Measurements from ENCODE around the gene POGK. TPM values are rescaled to one million over a fixed set of nuclear protein-coding genes. Genes with fewer than 3 reads are reported as not detected.
"Not testable (repeated sequence)": the region's sequence is repeated elsewhere in the genome, so short reads cannot be mapped to it uniquely, and the experiment has no call there.

Gene POGK
- total RNA-seq, 1 donor from 2014 or later: 35.2 TPM

DNA sequence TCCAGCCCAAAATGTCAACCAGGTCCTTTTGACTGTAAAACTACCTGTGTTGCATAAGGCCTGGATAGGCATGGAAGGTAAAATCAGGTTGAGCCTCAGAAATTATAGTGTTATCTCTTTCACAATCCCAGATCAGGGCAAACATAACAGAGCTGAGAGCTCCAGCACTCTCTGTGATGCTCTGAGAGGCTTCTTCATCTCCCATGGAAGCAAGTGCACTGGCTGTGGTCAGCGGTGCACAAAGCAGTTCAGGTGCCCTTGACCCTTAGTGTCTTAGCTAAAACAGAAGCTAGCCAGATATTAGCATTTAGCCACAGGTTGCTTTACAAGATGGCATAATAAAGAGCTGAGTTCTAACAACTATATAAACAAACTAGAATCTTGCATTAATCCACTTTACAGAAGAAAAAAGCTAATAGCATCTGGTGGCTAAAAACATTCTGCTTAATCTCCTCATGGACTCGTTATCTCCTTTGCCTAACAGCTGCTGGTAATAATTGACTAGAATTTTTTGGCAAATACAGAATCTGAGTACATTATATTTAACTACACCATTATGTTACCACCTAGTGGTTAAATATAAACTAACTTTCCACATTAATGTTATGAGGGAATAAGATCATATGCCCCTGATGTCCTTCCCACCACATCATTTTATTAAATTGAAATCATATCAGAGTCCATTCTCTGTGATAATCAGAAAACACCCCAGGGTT lies 25.6 kb upstream of the POGK start:
- TF ChIP-seq, protein P1, sequence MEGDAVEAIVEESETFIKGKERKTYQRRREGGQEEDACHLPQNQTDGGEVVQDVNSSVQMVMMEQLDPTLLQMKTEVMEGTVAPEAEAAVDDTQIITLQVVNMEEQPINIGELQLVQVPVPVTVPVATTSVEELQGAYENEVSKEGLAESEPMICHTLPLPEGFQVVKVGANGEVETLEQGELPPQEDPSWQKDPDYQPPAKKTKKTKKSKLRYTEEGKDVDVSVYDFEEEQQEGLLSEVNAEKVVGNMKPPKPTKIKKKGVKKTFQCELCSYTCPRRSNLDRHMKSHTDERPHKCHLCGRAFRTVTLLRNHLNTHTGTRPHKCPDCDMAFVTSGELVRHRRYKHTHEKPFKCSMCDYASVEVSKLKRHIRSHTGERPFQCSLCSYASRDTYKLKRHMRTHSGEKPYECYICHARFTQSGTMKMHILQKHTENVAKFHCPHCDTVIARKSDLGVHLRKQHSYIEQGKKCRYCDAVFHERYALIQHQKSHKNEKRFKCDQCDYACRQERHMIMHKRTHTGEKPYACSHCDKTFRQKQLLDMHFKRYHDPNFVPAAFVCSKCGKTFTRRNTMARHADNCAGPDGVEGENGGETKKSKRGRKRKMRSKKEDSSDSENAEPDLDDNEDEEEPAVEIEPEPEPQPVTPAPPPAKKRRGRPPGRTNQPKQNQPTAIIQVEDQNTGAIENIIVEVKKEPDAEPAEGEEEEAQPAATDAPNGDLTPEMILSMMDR (IDR thresholded peaks at IDR 0.05): peak; percentile 40
- no peaks in the 10 kb centered on the region for H3K9me3 Mint-ChIP-seq (ENCODE audit: low read depth)
- no peak overlapping the region for H3K4me3 Mint-ChIP-seq (ENCODE audit: unreplicated experiment)
- H3K27me3 Mint-ChIP-seq (ENCODE audit: low read depth): peaks cover 14% of the 10 kb centered on the region
- DNase-seq (ENCODE audit: low spot score): no peak
- H3K4me1 Mint-ChIP-seq (ENCODE audit: low read depth): peaks cover 8% of the 10 kb centered on the region
- no peak overlapping the region for H3K27ac Mint-ChIP-seq (ENCODE audit: unreplicated experiment)
- no peaks in the 10 kb centered on the region for H3K36me3 Mint-ChIP-seq (ENCODE audit: low read depth)

DNA sequence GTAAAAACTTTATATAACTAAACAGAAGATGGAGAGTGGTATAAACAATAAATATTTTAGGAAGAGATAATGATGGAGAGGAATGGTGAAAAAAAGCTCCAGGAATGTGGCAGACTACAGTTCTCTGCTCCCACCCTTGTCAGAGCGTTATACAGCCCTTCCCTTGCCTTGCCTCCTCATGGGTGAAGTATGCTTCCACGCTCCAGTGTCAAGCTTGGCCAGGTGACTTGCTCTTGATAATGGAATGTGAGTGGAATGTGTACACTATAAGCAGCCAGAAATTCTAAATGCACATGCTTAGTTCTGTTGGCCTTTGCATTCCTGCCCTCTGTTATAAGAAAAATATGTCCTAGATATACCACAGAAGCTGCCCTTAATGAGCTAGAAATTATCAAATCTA lies 24.7 kb upstream of the POGK start:
- H3K4me3 Mint-ChIP-seq (ENCODE audit: unreplicated experiment): no peak overlapping the region
- no peaks in the 10 kb centered on the region for H3K36me3 Mint-ChIP-seq (ENCODE audit: low read depth)

DNA sequence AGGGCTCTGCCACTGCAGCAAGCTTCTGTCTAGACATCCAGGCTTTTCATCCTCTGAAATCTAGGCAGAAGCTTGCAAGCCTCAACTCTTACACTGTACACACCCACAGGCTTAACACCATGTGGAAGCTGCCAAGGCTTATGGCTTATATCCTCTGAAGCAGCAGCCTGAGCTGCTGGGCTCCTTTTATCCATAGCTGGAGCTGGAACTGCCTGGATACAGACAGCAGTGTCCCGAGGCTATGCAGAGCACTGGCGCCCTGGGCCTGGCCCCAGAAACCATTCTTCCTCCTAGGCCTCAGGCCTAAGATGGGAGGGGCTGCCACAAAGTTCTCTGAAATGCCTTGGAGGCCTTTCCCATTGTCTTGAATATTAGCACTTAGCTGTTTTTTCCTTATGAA lies 19.3 kb upstream of the POGK start:
- no peak overlapping the region for H3K4me3 Mint-ChIP-seq (ENCODE audit: unreplicated experiment)
- no peak overlapping the region for H3K27ac Mint-ChIP-seq (ENCODE audit: unreplicated experiment)
- H3K4me1 Mint-ChIP-seq (ENCODE audit: low read depth): peaks cover 1% of the 10 kb centered on the region
- peaks cover 14% of the 10 kb centered on the region for H3K9me3 Mint-ChIP-seq (ENCODE audit: low read depth)
- TF ChIP-seq, protein P1 (IDR thresholded peaks at IDR 0.05): no peak
- no peak for DNase-seq (ENCODE audit: low spot score)
- peaks cover 4% of the 10 kb centered on the region for H3K27me3 Mint-ChIP-seq (ENCODE audit: low read depth)
- H3K36me3 Mint-ChIP-seq (ENCODE audit: low read depth): no peaks in the 10 kb centered on the region

More for the DNA sequence above, 24.7 kb upstream of the POGK start:
- DNase-seq (ENCODE audit: low spot score): no peak
- H3K27me3 Mint-ChIP-seq (ENCODE audit: low read depth): peaks cover 14% of the 10 kb centered on the region
- H3K4me1 Mint-ChIP-seq (ENCODE audit: low read depth): peaks cover 8% of the 10 kb centered on the region
- H3K9me3 Mint-ChIP-seq (ENCODE audit: low read depth): no peaks in the 10 kb centered on the region
- H3K27ac Mint-ChIP-seq (ENCODE audit: unreplicated experiment): no peak overlapping the region
- TF ChIP-seq, protein P1 (IDR thresholded peaks at IDR 0.05): no peak

DNA sequence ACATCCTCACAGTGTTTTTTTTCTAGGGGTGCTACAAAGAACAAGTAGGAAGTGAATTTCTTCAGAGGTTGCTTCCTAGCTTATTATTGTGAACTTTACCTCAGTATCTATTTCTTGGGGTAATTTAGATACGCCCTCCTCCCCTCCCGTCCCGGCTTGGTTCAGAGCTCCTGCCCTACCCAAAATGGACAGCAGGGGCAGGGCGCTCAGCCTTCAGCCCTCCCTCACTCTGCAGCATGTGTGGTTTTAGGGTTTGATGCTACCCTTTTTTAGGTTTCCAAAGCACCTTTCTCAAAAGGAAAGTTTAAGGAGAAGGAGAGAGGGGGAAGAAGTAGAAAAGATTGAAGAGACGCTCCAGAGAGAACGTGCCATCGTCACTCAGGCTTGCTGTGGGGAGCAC lies 16.9 kb upstream of the POGK start:
- H3K9me3 Mint-ChIP-seq (ENCODE audit: low read depth): peaks cover 14% of the 10 kb centered on the region
- no peak overlapping the region for H3K27ac Mint-ChIP-seq (ENCODE audit: unreplicated experiment)
- TF ChIP-seq, protein P1 (IDR thresholded peaks at IDR 0.05): peak; percentile 50
- H3K4me3 Mint-ChIP-seq (ENCODE audit: unreplicated experiment): no peak overlapping the region
- H3K27me3 Mint-ChIP-seq (ENCODE audit: low read depth): peaks cover 3% of the 10 kb centered on the region
- no peak for DNase-seq (ENCODE audit: low spot score)
- H3K4me1 Mint-ChIP-seq (ENCODE audit: low read depth): no peaks in the 10 kb centered on the region
- no peaks in the 10 kb centered on the region for H3K36me3 Mint-ChIP-seq (ENCODE audit: low read depth)

DNA sequence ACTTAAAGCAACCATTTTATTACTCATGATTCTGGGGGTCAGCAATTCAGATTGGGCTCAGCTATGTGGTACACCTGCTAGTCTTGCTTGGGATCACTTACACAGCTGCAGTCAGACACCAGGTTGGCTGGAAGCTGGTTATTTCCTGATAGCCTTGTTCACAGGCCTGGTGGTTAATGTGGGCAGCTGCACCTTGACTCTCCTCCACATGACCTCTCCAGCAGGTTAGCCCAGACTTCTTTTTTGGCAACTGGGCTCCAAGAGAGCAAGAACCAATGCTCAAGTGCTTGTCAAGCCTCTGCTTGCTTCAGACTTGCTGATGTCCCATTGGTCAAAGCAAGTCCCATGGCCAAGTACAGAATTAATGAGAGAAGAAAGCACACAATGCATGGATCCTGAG lies 11.8 kb upstream of the POGK start:
- Mint-ChIP-seq H3K36me3 (ENCODE audit: low read depth) (no peaks in the 10 kb centered on the region), H3K27me3 (ENCODE audit: low read depth) (peaks cover 8% of the 10 kb centered on the region), H3K4me3 (ENCODE audit: unreplicated experiment) (no peak overlapping the region), H3K9me3 (ENCODE audit: low read depth) (peaks cover 18% of the 10 kb centered on the region), H3K4me1 (ENCODE audit: low read depth) (no peaks in the 10 kb centered on the region), H3K27ac (ENCODE audit: unreplicated experiment) (no peak overlapping the region)
- TF ChIP-seq, protein P1 (IDR thresholded peaks at IDR 0.05): no peak
- DNase-seq (ENCODE audit: low spot score): no peak

DNA sequence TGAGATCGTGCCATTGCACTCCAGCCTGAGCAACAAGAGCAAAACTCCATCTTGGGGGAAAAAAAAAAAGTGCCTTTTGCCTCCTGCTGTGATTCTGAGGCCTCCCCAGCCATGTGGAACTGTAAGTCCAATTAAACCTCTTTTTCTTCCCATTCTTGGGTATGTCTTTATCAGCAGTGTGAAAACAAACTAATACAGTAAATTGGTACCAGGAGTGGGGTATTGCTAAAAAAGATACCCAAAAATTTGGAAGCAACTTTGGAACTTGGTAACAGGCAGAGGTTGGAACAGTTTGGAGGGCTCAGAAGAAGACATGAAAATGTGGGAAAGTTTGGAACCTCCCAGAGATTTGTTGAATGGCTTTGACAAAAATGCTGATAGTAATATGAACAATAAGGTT lies 9.5 kb upstream of the POGK start:
- peaks cover 18% of the 10 kb centered on the region for H3K9me3 Mint-ChIP-seq (ENCODE audit: low read depth)
- H3K36me3 Mint-ChIP-seq (ENCODE audit: low read depth); H3K4me3 Mint-ChIP-seq (ENCODE audit: unreplicated experiment); H3K4me1 Mint-ChIP-seq (ENCODE audit: low read depth); H3K27ac Mint-ChIP-seq (ENCODE audit: unreplicated experiment); DNase-seq (ENCODE audit: low spot score): not testable (repeated sequence)
- H3K27me3 Mint-ChIP-seq (ENCODE audit: low read depth): peaks cover 17% of the 10 kb centered on the region
